Ovary (tissue), 3 donors: ENCODE data around the gene DCAF15.

Source experiments
- CTCF ChIP-seq, 3 donors: fragments of 450-650 bp in 2 of 3; fragments of 200-600 bp in 1 of 3; IDR thresholded peaks; one replicate each; pipeline versions ENCODE4 v1.5.1 to v1.8.0; 2016 to 2022; ENCODE audit warnings: antibody characterized with exemption in 3 of 3, mild to moderate bottlenecking in 1 of 3
- EP300 ChIP-seq: sonication (generic); formaldehyde crosslinking; IDR thresholded peaks from one replicate; pipeline ENCODE4 v1.6.1; 2017; ENCODE audit warnings: antibody characterized with exemption
- POLR2A ChIP-seq: fragments of 450-650 bp; IDR thresholded peaks from one replicate; pipeline ENCODE4 v1.6.1; 2017; ENCODE audit warnings: antibody characterized with exemption, mild to moderate bottlenecking, moderate library complexity
- donor health status: DM: no; HTN: no; CAD: no.

- TF ChIP-seq CTCF (IDR thresholded peaks at IDR 0.05) = no peak
- TF ChIP-seq POLR2A = no peak
- no peak for TF ChIP-seq EP300
These were observed 42.9 kb downstream of the DCAF15 start for GRCh38 chr19:13995017-13995728.
